ENCODE measurements around the gene COLEC12. TPM values are rescaled to one million over a fixed set of nuclear protein-coding genes. Genes with fewer than 3 reads are reported as not detected.

Gene COLEC12
- total and polyA plus RNA-seq, 2 donors (not counting 3 experiments of a cell fraction or from before 2014, with no cell fraction given), result 8.0 to 17.1 TPM

DNA sequence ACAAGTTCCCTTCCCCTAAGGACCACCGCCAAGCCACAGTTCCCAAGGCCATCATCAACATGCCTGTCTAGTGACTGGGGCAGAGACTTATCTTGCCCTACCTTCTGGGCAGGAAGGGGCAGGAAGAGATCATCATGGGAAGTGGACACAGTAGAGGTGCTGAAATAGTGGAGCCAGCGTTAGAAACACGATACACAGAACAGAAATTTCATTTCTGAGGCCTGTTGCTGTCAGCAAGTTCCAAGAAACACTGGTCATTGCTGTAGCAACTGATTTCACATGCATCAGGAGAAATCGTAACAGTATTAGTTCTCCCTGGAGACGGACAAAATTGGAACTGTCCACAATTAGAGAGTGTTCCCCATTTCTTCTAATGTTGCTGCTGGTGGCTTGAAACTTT lies 83.0 kb downstream of the COLEC12 start:
- peaks cover 26% of the 10 kb centered on the region for H3K4me1 ChIP-seq (ENCODE audit: control insufficient read depth, extremely low read depth, insufficient read depth, low read length)
- ChIA-PET CTCF (no interaction called here), POLR2A (no interaction called here)
- no peak overlapping the region for H3K4me3 ChIP-seq (replicated peaks in 1 of 3; ENCODE audit: insufficient read depth in 1 of 3, low read depth in 1 of 3, low read length in 3 of 3)
- BruUV-seq (replicated peaks), result no TSS peak
- DNase-seq (ENCODE audit: low read depth, low spot score) (peak; percentile 59), FAIRE-seq (no peak)
- no peaks in the 10 kb centered on the region for H3K27me3 ChIP-seq (ENCODE audit: control insufficient read depth in 2 of 2, insufficient read depth in 2 of 2, low read length in 2 of 2)
- H3K4me2 ChIP-seq (ENCODE audit: insufficient read depth, low read length), result no peak overlapping the region
- no peaks in the 10 kb centered on the region for H4K20me1 ChIP-seq (replicated peaks; ENCODE audit: control insufficient read depth, extremely low read depth, insufficient read depth, low read length)
- dilution Hi-C loops (cut with MboI; ENCODE audit: extremely low pct_ligation_motif_present, low sequenced_read_pairs), result no loop called here
- H2AFZ ChIP-seq (ENCODE audit: low read depth, low read length), result no peak overlapping the region
- H3K79me2 ChIP-seq (ENCODE audit: control insufficient read depth, insufficient read depth, low read length), result no peaks in the 10 kb centered on the region
- H3K27ac ChIP-seq (ENCODE audit: insufficient read depth, low read depth, low read length), result no peak overlapping the region
- no peaks in the 10 kb centered on the region for H3K9me3 ChIP-seq (replicated peaks; ENCODE audit: control insufficient read depth, insufficient read depth, low read length)
- H3K9me1 ChIP-seq (replicated peaks; ENCODE audit: control insufficient read depth, extremely low read depth, insufficient read depth, low read length), result no peaks in the 10 kb centered on the region
- no peaks in the 10 kb centered on the region for H3K36me3 ChIP-seq (ENCODE audit: control insufficient read depth in 2 of 2, extremely low read depth in 1 of 2, insufficient read depth in 2 of 2, low read length in 2 of 2)
- H3K9ac ChIP-seq (replicated peaks; ENCODE audit: extremely low read depth, insufficient read depth, low read length), result no peak overlapping the region
- TF ChIP-seq, protein P1, sequence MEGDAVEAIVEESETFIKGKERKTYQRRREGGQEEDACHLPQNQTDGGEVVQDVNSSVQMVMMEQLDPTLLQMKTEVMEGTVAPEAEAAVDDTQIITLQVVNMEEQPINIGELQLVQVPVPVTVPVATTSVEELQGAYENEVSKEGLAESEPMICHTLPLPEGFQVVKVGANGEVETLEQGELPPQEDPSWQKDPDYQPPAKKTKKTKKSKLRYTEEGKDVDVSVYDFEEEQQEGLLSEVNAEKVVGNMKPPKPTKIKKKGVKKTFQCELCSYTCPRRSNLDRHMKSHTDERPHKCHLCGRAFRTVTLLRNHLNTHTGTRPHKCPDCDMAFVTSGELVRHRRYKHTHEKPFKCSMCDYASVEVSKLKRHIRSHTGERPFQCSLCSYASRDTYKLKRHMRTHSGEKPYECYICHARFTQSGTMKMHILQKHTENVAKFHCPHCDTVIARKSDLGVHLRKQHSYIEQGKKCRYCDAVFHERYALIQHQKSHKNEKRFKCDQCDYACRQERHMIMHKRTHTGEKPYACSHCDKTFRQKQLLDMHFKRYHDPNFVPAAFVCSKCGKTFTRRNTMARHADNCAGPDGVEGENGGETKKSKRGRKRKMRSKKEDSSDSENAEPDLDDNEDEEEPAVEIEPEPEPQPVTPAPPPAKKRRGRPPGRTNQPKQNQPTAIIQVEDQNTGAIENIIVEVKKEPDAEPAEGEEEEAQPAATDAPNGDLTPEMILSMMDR (IDR thresholded peaks at IDR 0.05; ENCODE audit: extremely low read depth in 1 of 2, insufficient read depth in 1 of 2, low read depth in 1 of 2, low read length in 2 of 2), result no peak
- TF ChIP-seq MYC (IDR thresholded peaks at IDR 0.05; ENCODE audit: low read depth, low read length), result no peak
- TF ChIP-seq MAX (IDR thresholded peaks at IDR 0.05; ENCODE audit: insufficient read depth, insufficient read length), result no peak
- no peak for TF ChIP-seq GATA2 (IDR thresholded peaks at IDR 0.05; ENCODE audit: insufficient read depth, insufficient read length, low read depth, low read length)
- no peak for TF ChIP-seq POLR2A (IDR thresholded peaks at IDR 0.05; ENCODE audit: low read depth, low read length)
- no peak for TF ChIP-seq JUN (IDR thresholded peaks at IDR 0.05; ENCODE audit: borderline replicate concordance, insufficient read depth, insufficient read length, low read depth)
- intact Hi-C loops (cut with micrococcal nuclease), result no loop called here

DNA sequence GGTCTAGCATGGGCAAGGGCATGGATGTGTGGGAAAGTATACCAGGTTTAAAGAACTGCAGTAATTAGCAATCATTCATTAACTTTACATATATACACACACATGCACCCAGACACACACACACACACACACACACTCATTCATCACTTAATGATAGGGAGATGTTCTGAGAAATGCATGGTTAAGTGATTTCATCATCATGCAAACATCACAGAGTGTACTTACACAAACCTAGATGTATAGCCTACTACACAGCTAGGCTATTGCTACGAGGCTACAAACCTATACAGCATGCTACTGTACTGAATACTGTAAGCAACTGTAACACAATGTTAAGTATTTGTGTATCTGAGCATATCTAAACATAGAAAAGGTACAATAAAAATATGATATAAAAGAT lies 83.6 kb downstream of the COLEC12 start:
- no peak for FAIRE-seq
- ChIA-PET POLR2A (no interaction called here), CTCF (no interaction called here)
- Histone ChIP-seq H3K27me3 (ENCODE audit: control insufficient read depth in 2 of 2, insufficient read depth in 2 of 2, low read length in 2 of 2) (no peaks in the 10 kb centered on the region), H3K9me3 (replicated peaks; ENCODE audit: control insufficient read depth, insufficient read depth, low read length) (no peaks in the 10 kb centered on the region), H4K20me1 (replicated peaks; ENCODE audit: control insufficient read depth, extremely low read depth, insufficient read depth, low read length) (no peaks in the 10 kb centered on the region), H3K36me3 (ENCODE audit: control insufficient read depth in 2 of 2, extremely low read depth in 1 of 2, insufficient read depth in 2 of 2, low read length in 2 of 2) (no peaks in the 10 kb centered on the region), H3K4me3 (replicated peaks in 1 of 3; ENCODE audit: insufficient read depth in 1 of 3, low read depth in 1 of 3, low read length in 3 of 3) (no peak overlapping the region), H3K4me1 (ENCODE audit: control insufficient read depth, extremely low read depth, insufficient read depth, low read length) (peaks cover 26% of the 10 kb centered on the region), H3K79me2 (ENCODE audit: control insufficient read depth, insufficient read depth, low read length) (no peaks in the 10 kb centered on the region), H3K4me2 (ENCODE audit: insufficient read depth, low read length) (no peak overlapping the region), H3K27ac (ENCODE audit: insufficient read depth, low read depth, low read length) (no peak overlapping the region), H3K9me1 (replicated peaks; ENCODE audit: control insufficient read depth, extremely low read depth, insufficient read depth, low read length) (no peaks in the 10 kb centered on the region), H2AFZ (ENCODE audit: low read depth, low read length) (no peak overlapping the region), H3K9ac (replicated peaks; ENCODE audit: extremely low read depth, insufficient read depth, low read length) (no peak overlapping the region)
- BruUV-seq (replicated peaks), result no TSS peak
- dilution Hi-C loops (cut with MboI; ENCODE audit: extremely low pct_ligation_motif_present, low sequenced_read_pairs), result no loop called here
- DNase-seq (ENCODE audit: low read depth, low spot score), result no peak
- intact Hi-C loops (cut with micrococcal nuclease), result no loop called here
- no peak for TF ChIP-seq MAX (IDR thresholded peaks at IDR 0.05; ENCODE audit: insufficient read depth, insufficient read length)
- TF ChIP-seq MYC (IDR thresholded peaks at IDR 0.05; ENCODE audit: low read depth, low read length), result no peak
- no peak for TF ChIP-seq JUN (IDR thresholded peaks at IDR 0.05; ENCODE audit: borderline replicate concordance, insufficient read depth, insufficient read length, low read depth)
- no peak for TF ChIP-seq EZH2 (IDR thresholded peaks at IDR 0.05; ENCODE audit: borderline replicate concordance, low read depth, low read length, severe bottlenecking)
